Activated CD4-positive, alpha-beta T cell treated with anti-CD3 and anti-CD28 coated beads, Interleukin-2, amount 50 U/mL, for 4 hours (primary cell): ENCODE data around the gene FFAR3.
"Not testable (repeated sequence)": the region's sequence is repeated elsewhere in the genome, so short reads cannot be mapped to it uniquely, and the experiment has no call there.

Experiments
- DNase-seq, 2 experiments: peaks; one replicate each; pipeline ENCODE4 v3.0.0-alpha.2; 2020

FFAR3 gene

GRCh38 chr19:35351411-35352176, 6.7 kb upstream of the FFAR3 start:
- DNase-seq = no peak

GRCh38 chr19:35352177-35352447, 6.1 kb upstream of the FFAR3 start:
- no peak for DNase-seq

GRCh38 chr19:35352448-35353304, 5.6 kb upstream of the FFAR3 start:
- DNase-seq = peak; percentile 60 to 61

- DNase-seq = no peak
These were observed 4.6 kb upstream of the FFAR3 start for GRCh38 chr19:35353635-35354034.

- no peak for DNase-seq
These were observed 3.4 kb upstream of the FFAR3 start for GRCh38 chr19:35354898-35355297.

GRCh38 chr19:35355791-35356460, 2.3 kb upstream of the FFAR3 start:
- DNase-seq = no peak

- DNase-seq = not testable (repeated sequence)
These were observed 574 bp downstream of the FFAR3 start for GRCh38 chr19:35358834-35359233.

GRCh38 chr19:35359395-35359794, 1.1 kb downstream of the FFAR3 start:
- DNase-seq = not testable (repeated sequence)

- not testable (repeated sequence) for DNase-seq
These were observed 1.8 kb downstream of the FFAR3 start for GRCh38 chr19:35360081-35360480.

- DNase-seq = no peak
These were observed 2.7 kb downstream of the FFAR3 start for GRCh38 chr19:35360880-35361420.

GRCh38 chr19:35362261-35363000, 4.2 kb downstream of the FFAR3 start:
- DNase-seq = no peak

GRCh38 chr19:35363001-35363590, 4.8 kb downstream of the FFAR3 start:
- DNase-seq = no peak

GRCh38 chr19:35363711-35364425, 5.6 kb downstream of the FFAR3 start:
- no peak for DNase-seq

GRCh38 chr19:35365303-35365702, 7.0 kb downstream of the FFAR3 start:
- no peak for DNase-seq

GRCh38 chr19:35368378-35368777, 10.1 kb downstream of the FFAR3 start:
- no peak for DNase-seq

- DNase-seq = no peak
These were observed 11.3 kb downstream of the FFAR3 start for GRCh38 chr19:35369522-35369921.

GRCh38 chr19:35370722-35371121, 12.5 kb downstream of the FFAR3 start, which contains the start of gene GPR42:
Gene GPR42 (plus strand): TSS chr19:35371068. CDS start chr19:35371360, 292 bp downstream.
- DNase-seq = no peak

GRCh38 chr19:35373492-35373891, 15.2 kb downstream of the FFAR3 start:
- DNase-seq = no peak

- DNase-seq = not testable (repeated sequence)
These were observed 15.8 kb downstream of the FFAR3 start for GRCh38 chr19:35374031-35374430.

- no peak for DNase-seq
These were observed 17.4 kb downstream of the FFAR3 start for GRCh38 chr19:35375505-35376307.

GRCh38 chr19:35377656-35378055, 19.4 kb downstream of the FFAR3 start:
- DNase-seq = no peak
